Bronchial epithelial cell (primary cell): ENCODE results near the gene TAAR5. TPM values are rescaled to one million over a fixed set of nuclear protein-coding genes. Genes with fewer than 3 reads are reported as not detected.
"Not testable (repeated sequence)": the region's sequence is repeated elsewhere in the genome, so short reads cannot be mapped to it uniquely, and the experiment has no call there.

Experiments
- DNase-seq: peaks from one replicate; pipeline ENCODE4 v3.0.0-alpha.2; 2010; ENCODE audit warnings: low read depth
- FAIRE-seq: peaks from 2 replicates; lab custom pipeline; 2011; peaks lifted over from hg19 to GRCh38; lab: Jason Lieb, UNC
- H3K27me3 ChIP-seq: 2 replicates; pipeline ENCODE4 v1.5.1; 2011; ENCODE audit warnings: low read length; ENCODE audit not compliant: control insufficient read depth, insufficient read depth
- H3K36me3 ChIP-seq: 2 replicates; pipeline ENCODE4 v1.5.1; 2011; ENCODE audit warnings: low read length; ENCODE audit not compliant: control insufficient read depth, insufficient read depth
- H3K4me3 ChIP-seq: 2 replicates; pipeline ENCODE4 v1.5.1; 2011; ENCODE audit warnings: mild to moderate bottlenecking, low read depth, low read length, control low read depth
- CTCF ChIP-seq: IDR thresholded peaks from 2 replicates; pipeline ENCODE4 v1.5.1; 2011; ENCODE audit warnings: mild to moderate bottlenecking, moderate library complexity, low read length, control low read depth, inconsistent platforms; ENCODE audit not compliant: insufficient read depth, severe bottlenecking
- total RNA-seq: library from RNA; depleted of rRNA; stranded (reverse); fragments of >200 nt; gene quantifications from 2 replicates; pipeline ENCODE4 v1.2.1, GENCODE V29; 2014

The TAAR5 gene
- total RNA-seq, 1 donor from 2014 or later, result not detected

- DNase-seq (no peak), FAIRE-seq (no peak)
- Histone ChIP-seq H3K27me3 (peaks cover 6% of the 10 kb centered on the region), H3K4me3 (no peak overlapping the region), H3K36me3 (no peaks in the 10 kb centered on the region)
- TF ChIP-seq CTCF, result no peak
Measured at GRCh38 chr6:132568611-132569010, 20.9 kb downstream of the TAAR5 start.

- FAIRE-seq, result no peak
- TF ChIP-seq CTCF, result no peak
- Histone ChIP-seq H3K4me3 (no peak overlapping the region), H3K27me3 (peaks cover 8% of the 10 kb centered on the region), H3K36me3 (no peaks in the 10 kb centered on the region)
- peak; percentile 4 for DNase-seq
Measured at GRCh38 chr6:132567566-132567965, 22.0 kb downstream of the TAAR5 start.

GRCh38 chr6:132566404-132566803 lies 23.1 kb downstream of the TAAR5 start:
- peaks cover 6% of the 10 kb centered on the region for H3K27me3 ChIP-seq
- TF ChIP-seq CTCF, result no peak
- FAIRE-seq, result no peak

GRCh38 chr6:132560087-132560486 lies 29.5 kb downstream of the TAAR5 start:
- H3K36me3 ChIP-seq, FAIRE-seq, H3K27me3 ChIP-seq, H3K4me3 ChIP-seq, DNase-seq: not testable (repeated sequence)

More at GRCh38 chr6:132566404-132566803, 23.1 kb downstream of the TAAR5 start:
- H3K4me3 ChIP-seq, result no peak overlapping the region
- DNase-seq, result no peak
- no peaks in the 10 kb centered on the region for H3K36me3 ChIP-seq

- Histone ChIP-seq H3K27me3 (no peaks in the 10 kb centered on the region), H3K4me3 (no peak within 1 kb of the TSS), H3K36me3 (no peaks in the 10 kb centered on the region)
- no peak for TF ChIP-seq CTCF
- no peak for DNase-seq
- no peak for FAIRE-seq
Measured at GRCh38 chr6:132552372-132552771, 37.2 kb downstream of the TAAR5 start, which contains the start of gene TAAR8. TSS of gene TAAR8 (plus strand) at chr6:132552672. CDS start at chr6:132552693, 21 bp downstream.

- no peaks in the 10 kb centered on the region for H3K36me3 ChIP-seq
- H3K4me3 ChIP-seq, result no peak overlapping the region
- TF ChIP-seq CTCF, result no peak
- H3K27me3 ChIP-seq, result no peaks in the 10 kb centered on the region
- FAIRE-seq (no peak), DNase-seq (no peak)
Measured at GRCh38 chr6:132551214-132551613, 38.3 kb downstream of the TAAR5 start.
